ENCODE measurements around the gene ZNF185. TPM values are rescaled to one million over a fixed set of nuclear protein-coding genes. Genes with fewer than 3 reads are reported as not detected.
A peak's percentile ranks its signal among the peaks of the same experiment; 100 is the strongest.

Gene ZNF185
- total RNA-seq, 3 donors from 2014 or later, result 2.8 to 6.9 (median 4.2) TPM

DNA sequence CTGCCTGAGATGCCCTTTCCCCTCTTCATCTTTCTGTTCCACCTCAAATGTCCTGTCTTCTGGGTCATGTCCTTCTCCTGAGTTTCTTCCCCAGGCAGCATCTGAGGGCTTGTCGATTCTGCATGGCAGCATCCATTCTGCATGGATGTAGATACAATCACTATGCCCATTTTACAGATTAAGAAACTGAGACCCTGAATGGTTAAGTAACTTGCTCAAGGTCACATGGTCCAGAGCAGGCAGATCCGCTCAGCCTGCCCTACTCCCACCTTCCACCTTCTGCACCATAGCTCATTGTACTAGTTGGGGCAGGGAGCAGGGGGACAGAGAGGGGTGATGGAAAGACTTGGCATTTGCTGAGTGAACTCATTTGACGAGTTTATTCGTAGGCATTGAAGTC is 32.0 kb downstream of the ZNF185 start:
- DNase-seq (no peak), ATAC-seq (no peak)
- Histone ChIP-seq H3K4me1 (ENCODE audit: low read depth) (no peaks in the 10 kb centered on the region), H3K9me3 (no peaks in the 10 kb centered on the region), H3K4me3 (no peak overlapping the region), H3K36me3 (ENCODE audit: low read depth) (no peaks in the 10 kb centered on the region)
- intact Hi-C loops (cut with DNase I, micrococcal nuclease), result no loop called here
- TF ChIP-seq, protein P1, sequence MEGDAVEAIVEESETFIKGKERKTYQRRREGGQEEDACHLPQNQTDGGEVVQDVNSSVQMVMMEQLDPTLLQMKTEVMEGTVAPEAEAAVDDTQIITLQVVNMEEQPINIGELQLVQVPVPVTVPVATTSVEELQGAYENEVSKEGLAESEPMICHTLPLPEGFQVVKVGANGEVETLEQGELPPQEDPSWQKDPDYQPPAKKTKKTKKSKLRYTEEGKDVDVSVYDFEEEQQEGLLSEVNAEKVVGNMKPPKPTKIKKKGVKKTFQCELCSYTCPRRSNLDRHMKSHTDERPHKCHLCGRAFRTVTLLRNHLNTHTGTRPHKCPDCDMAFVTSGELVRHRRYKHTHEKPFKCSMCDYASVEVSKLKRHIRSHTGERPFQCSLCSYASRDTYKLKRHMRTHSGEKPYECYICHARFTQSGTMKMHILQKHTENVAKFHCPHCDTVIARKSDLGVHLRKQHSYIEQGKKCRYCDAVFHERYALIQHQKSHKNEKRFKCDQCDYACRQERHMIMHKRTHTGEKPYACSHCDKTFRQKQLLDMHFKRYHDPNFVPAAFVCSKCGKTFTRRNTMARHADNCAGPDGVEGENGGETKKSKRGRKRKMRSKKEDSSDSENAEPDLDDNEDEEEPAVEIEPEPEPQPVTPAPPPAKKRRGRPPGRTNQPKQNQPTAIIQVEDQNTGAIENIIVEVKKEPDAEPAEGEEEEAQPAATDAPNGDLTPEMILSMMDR (IDR thresholded peaks at IDR 0.05), result no peak

DNA sequence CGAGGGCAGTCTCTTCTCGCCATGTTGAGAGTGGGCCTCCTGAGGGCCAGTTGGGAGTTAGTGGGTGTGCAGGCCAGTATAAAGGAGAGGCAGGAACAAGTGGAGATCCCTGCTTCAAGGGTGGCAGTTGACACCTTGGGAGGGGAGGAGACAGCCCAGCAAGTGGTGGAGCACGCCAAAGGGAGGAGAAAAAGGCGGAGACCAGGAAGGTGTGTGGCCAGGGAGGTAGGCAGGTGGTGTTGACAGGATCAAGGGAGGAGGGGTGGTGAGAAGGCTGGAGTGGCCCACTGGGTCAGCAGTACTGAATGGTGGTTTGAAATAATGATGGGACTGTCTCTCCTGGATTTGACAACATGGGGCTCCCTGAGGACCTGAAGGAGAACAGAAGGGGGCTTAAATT is 32.6 kb downstream of the ZNF185 start:
- intact Hi-C loops (cut with DNase I, micrococcal nuclease), result no loop called here
- TF ChIP-seq, protein P1 (IDR thresholded peaks at IDR 0.05), result no peak
- no peaks in the 10 kb centered on the region for H3K36me3 ChIP-seq (ENCODE audit: low read depth)
- no peaks in the 10 kb centered on the region for H3K4me1 ChIP-seq (ENCODE audit: low read depth)
- DNase-seq, result no peak
- ATAC-seq, result peak; percentile 18
- no peaks in the 10 kb centered on the region for H3K9me3 ChIP-seq
- H3K4me3 ChIP-seq, result no peak overlapping the region

DNA sequence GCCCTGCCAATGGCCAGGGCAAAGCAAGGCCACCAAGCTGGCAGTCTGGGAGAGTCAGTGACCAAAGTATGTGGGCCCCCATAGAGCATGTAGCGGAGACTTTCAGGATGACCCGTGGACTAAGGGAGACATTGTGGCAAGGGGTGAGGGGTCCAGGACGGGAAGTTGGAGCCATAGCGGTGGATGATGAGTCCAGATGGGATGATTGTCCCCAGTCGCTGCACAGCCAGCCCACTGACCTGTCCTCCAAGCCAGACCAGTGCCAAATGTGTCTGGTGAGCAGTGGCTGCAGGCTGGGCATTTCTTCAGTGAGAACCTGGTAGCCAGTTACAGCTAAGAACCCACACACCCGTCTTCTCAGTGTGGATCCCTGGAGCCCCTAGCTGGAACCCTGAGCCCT is 34.3 kb downstream of the ZNF185 start:
- Histone ChIP-seq H3K36me3 (ENCODE audit: low read depth) (no peaks in the 10 kb centered on the region), H3K4me1 (ENCODE audit: low read depth) (no peaks in the 10 kb centered on the region), H3K4me3 (no peak overlapping the region), H3K9me3 (no peaks in the 10 kb centered on the region)
- ATAC-seq (no peak), DNase-seq (no peak)
- intact Hi-C loops (cut with DNase I, micrococcal nuclease), result no loop called here
- TF ChIP-seq, protein P1 (IDR thresholded peaks at IDR 0.05), result no peak

- Histone ChIP-seq H3K36me3 (ENCODE audit: low read depth) (no peaks in the 10 kb centered on the region), H3K4me1 (ENCODE audit: low read depth) (no peaks in the 10 kb centered on the region), H3K4me3 (no peak overlapping the region), H3K9me3 (no peaks in the 10 kb centered on the region)
- DNase-seq (no peak), ATAC-seq (no peak)
- TF ChIP-seq, protein P1 (IDR thresholded peaks at IDR 0.05), result no peak
- intact Hi-C loops (cut with DNase I, micrococcal nuclease), result no loop called here
These were observed 34.8 kb downstream of the ZNF185 start for GRCh38 chrX:152932598-152933175.

DNA sequence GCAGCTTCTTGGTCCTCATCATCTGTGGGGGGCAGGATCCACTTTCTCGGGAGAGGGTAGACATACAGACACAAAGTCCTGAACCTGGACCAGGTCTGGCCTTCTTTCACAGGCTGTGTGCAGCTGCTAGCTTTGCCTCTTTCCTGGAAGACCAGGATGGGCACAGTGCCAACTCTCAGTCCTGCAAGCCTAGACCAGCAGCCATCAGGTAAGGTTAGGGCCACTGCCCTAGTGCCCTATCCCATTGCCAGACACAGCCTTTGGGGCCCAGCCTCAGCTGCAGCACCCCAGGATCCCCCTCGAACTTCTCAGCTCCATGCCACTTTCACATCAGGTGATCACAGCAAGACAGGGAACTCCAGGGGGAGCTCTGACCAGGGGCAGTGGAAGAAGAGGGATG is 38.4 kb downstream of the ZNF185 start:
- TF ChIP-seq, protein P1 (IDR thresholded peaks at IDR 0.05), result no peak
- H3K4me1 ChIP-seq (ENCODE audit: low read depth), result no peaks in the 10 kb centered on the region
- no peaks in the 10 kb centered on the region for H3K9me3 ChIP-seq
- intact Hi-C loops (cut with DNase I, micrococcal nuclease), result no loop called here
- DNase-seq (no peak), ATAC-seq (no peak)
- no peak overlapping the region for H3K4me3 ChIP-seq
- no peaks in the 10 kb centered on the region for H3K36me3 ChIP-seq (ENCODE audit: low read depth)

GRCh38 chrX:152937236-152937635 is 39.4 kb downstream of the ZNF185 start:
- Histone ChIP-seq H3K4me3 (no peak overlapping the region), H3K9me3 (no peaks in the 10 kb centered on the region), H3K36me3 (ENCODE audit: low read depth) (no peaks in the 10 kb centered on the region), H3K4me1 (ENCODE audit: low read depth) (no peaks in the 10 kb centered on the region)
- intact Hi-C loops (cut with DNase I, micrococcal nuclease), result no loop called here
- TF ChIP-seq, protein P1 (IDR thresholded peaks at IDR 0.05), result no peak
- no peak for DNase-seq
- ATAC-seq, result no peak
